WERI-Rb-1 (cell line): ENCODE measurements around the gene VPS4A.

Experiments used
- DNase-seq: peaks from one replicate; pipeline ENCODE4 v3.0.0-alpha.2; 2020
- H3K27ac ChIP-seq: fragments of 250-450 bp; sonication (Bioruptor Pico); 2 replicates; pipeline ENCODE4 v1.5.1; 2020; ENCODE audit warnings: mild to moderate bottlenecking, moderate library complexity
- H3K27me3 ChIP-seq: fragments of 250-450 bp; sonication (Bioruptor Pico); 2 replicates; pipeline ENCODE4 v1.5.1; 2021; ENCODE audit warnings: mild to moderate bottlenecking, low read depth, moderate library complexity; ENCODE audit not compliant: insufficient read depth, severe bottlenecking
- H3K36me3 ChIP-seq: fragments of 250-450 bp; sonication (Bioruptor Pico); 2 replicates; pipeline ENCODE4 v1.5.1; 2020; ENCODE audit warnings: mild to moderate bottlenecking, moderate library complexity
- H3K4me3 ChIP-seq: 2 replicates; pipeline ENCODE4 v1.5.1; 2011; ENCODE audit warnings: low read depth, mild to moderate bottlenecking, control low read depth, low read length
- H3K9me3 ChIP-seq: fragments of 250-450 bp; sonication (Bioruptor Pico); 2 replicates; pipeline ENCODE4 v1.5.1; 2021; ENCODE audit warnings: mild to moderate bottlenecking, moderate library complexity; ENCODE audit not compliant: severe bottlenecking
- CTCF ChIP-seq: IDR thresholded peaks from 2 replicates; pipeline ENCODE4 v1.5.1; 2011; ENCODE audit warnings: low read depth, mild to moderate bottlenecking, control low read depth, inconsistent platforms, low read length

VPS4A gene

GRCh38 chr16:69309316-69309715 lies 1.8 kb upstream of the VPS4A start:
- no peak overlapping the region for H3K4me3 ChIP-seq
- H3K27me3 ChIP-seq = no peaks in the 10 kb centered on the region
- no peak for DNase-seq
- TF ChIP-seq CTCF = no peak
- H3K36me3 ChIP-seq = peaks cover 15% of the 10 kb centered on the region
- H3K9me3 ChIP-seq = no peaks in the 10 kb centered on the region
- H3K27ac ChIP-seq = no peak overlapping the region

- TF ChIP-seq CTCF = peak; percentile 27; the same call in 1 of the 2 replicates
- Histone ChIP-seq H3K4me3 (peak overlapping the region; percentile 78), H3K36me3 (peaks cover 35% of the 10 kb centered on the region), H3K27ac (peak overlapping the region; percentile 80), H3K9me3 (no peaks in the 10 kb centered on the region), H3K27me3 (no peaks in the 10 kb centered on the region)
- DNase-seq = peak; percentile 68
Observed at GRCh38 chr16:69311533-69312387, 610 bp downstream of the VPS4A start.

GRCh38 chr16:69313469-69313868 lies 2.3 kb downstream of the VPS4A start:
- Histone ChIP-seq H3K27ac (no peak overlapping the region), H3K36me3 (peaks cover 50% of the 10 kb centered on the region), H3K9me3 (no peaks in the 10 kb centered on the region), H3K27me3 (no peaks in the 10 kb centered on the region), H3K4me3 (no peak overlapping the region)
- no peak for TF ChIP-seq CTCF
- no peak for DNase-seq

- no peak for DNase-seq
- Histone ChIP-seq H3K27me3 (no peaks in the 10 kb centered on the region), H3K36me3 (peaks cover 60% of the 10 kb centered on the region), H3K9me3 (no peaks in the 10 kb centered on the region), H3K4me3 (no peak overlapping the region), H3K27ac (no peak overlapping the region)
- no peak for TF ChIP-seq CTCF
Observed at GRCh38 chr16:69314534-69314933, 3.4 kb downstream of the VPS4A start.

- peaks cover 72% of the 10 kb centered on the region for H3K36me3 ChIP-seq
- no peak overlapping the region for H3K4me3 ChIP-seq
- DNase-seq = no peak
- no peak for TF ChIP-seq CTCF
- H3K27me3 ChIP-seq = no peaks in the 10 kb centered on the region
- no peaks in the 10 kb centered on the region for H3K9me3 ChIP-seq
- no peak overlapping the region for H3K27ac ChIP-seq
Observed at GRCh38 chr16:69315486-69316311, 4.5 kb downstream of the VPS4A start.
